Fibroblast of lung (primary cell): ENCODE measurements around the gene OMP.

Experiments used
- EZH2 ChIP-seq: IDR thresholded peaks from 2 replicates; pipeline ENCODE4 v1.5.1; 2012; ENCODE audit warnings: low read length, control low read depth, mild to moderate bottlenecking; ENCODE audit errors: missing control alignments
- TF ChIP-seq, protein P1 (sequence below), 2 donors: IDR thresholded peaks in 1 of 2; conservative IDR thresholded peaks in 1 of 2; 1 replicate in 1 of 2; 2 replicates in 1 of 2; pipeline ENCODE4 v1.5.1; 2011 to 2012; ENCODE audit warnings: low read length in 2 of 2, control low read depth in 1 of 2, inconsistent platforms in 1 of 2, low read depth in 1 of 2, mild to moderate bottlenecking in 1 of 2

DNA sequence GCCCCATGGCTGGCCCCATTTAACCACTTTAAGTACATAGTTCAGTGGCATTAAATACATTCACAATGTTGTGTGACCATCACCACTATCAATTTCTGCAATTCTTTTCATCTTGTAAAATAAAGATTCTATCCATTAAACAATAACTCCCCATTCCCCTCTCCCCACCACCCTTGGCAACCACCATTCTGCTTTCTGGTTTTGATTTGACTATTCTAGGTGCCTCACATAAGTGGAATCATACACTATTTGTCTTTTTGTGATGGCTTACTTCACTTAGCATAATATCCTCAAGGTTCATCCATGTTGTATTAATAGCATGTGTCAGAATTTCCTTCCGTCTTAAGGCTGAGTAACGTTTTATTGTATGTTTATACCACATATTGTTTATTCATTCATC is 32.4 kb downstream of the OMP start:
- TF ChIP-seq, protein P1, sequence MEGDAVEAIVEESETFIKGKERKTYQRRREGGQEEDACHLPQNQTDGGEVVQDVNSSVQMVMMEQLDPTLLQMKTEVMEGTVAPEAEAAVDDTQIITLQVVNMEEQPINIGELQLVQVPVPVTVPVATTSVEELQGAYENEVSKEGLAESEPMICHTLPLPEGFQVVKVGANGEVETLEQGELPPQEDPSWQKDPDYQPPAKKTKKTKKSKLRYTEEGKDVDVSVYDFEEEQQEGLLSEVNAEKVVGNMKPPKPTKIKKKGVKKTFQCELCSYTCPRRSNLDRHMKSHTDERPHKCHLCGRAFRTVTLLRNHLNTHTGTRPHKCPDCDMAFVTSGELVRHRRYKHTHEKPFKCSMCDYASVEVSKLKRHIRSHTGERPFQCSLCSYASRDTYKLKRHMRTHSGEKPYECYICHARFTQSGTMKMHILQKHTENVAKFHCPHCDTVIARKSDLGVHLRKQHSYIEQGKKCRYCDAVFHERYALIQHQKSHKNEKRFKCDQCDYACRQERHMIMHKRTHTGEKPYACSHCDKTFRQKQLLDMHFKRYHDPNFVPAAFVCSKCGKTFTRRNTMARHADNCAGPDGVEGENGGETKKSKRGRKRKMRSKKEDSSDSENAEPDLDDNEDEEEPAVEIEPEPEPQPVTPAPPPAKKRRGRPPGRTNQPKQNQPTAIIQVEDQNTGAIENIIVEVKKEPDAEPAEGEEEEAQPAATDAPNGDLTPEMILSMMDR (conservative IDR thresholded peaks at IDR 0.05 in 1 of 2, IDR thresholded peaks at IDR 0.05 in 1 of 2; ENCODE audit: low read depth in 1 of 2, low read length in 2 of 2) = no peak
- TF ChIP-seq EZH2 = no peak
